Neural cell (in vitro differentiated cells): ENCODE measurements around the gene DNM1L. TPM values are rescaled to one million over a fixed set of nuclear protein-coding genes. Genes with fewer than 3 reads are reported as not detected.

Source experiments
- H2AFZ ChIP-seq: fragments of 200-600, 300-800 bp; sonication (generic), shearing (Covaris generic); 2 replicates; pipeline ENCODE4 v1.6.0; 2014; ENCODE audit warnings: low read depth, mild to moderate bottlenecking, antibody characterized with exemption, low read length, moderate library complexity
- H3F3A ChIP-seq: fragments of 200-600 bp; shearing (Covaris generic); 2 replicates; pipeline ENCODE4 v1.6.1; 2016; ENCODE audit warnings: mild to moderate bottlenecking, moderate library complexity, mixed read lengths, antibody characterized with exemption, low read length; ENCODE audit not compliant: insufficient read depth, poor library complexity, severe bottlenecking
- H3K27ac ChIP-seq: fragments of 200-600, 300-800 bp; sonication (generic), shearing (Covaris generic); 2 replicates; pipeline ENCODE4 v1.5.1; 2014; ENCODE audit warnings: mild to moderate bottlenecking, low read length, moderate library complexity
- H3K27me3 ChIP-seq: fragments of 300-800, 200-600 bp; sonication (generic), shearing (Covaris generic); 2 replicates; pipeline ENCODE4 v1.6.0; 2014; ENCODE audit warnings: mild to moderate bottlenecking, low read depth, low read length, moderate library complexity; ENCODE audit not compliant: insufficient read depth
- H3K36me3 ChIP-seq: fragments of 300-800, 200-600 bp; sonication (generic), shearing (Covaris generic); 2 replicates; pipeline ENCODE4 v1.5.1; 2014; ENCODE audit warnings: mild to moderate bottlenecking, antibody characterized with exemption, low read length, moderate library complexity; ENCODE audit not compliant: insufficient read depth
- H3K4me2 ChIP-seq: fragments of 300-800, 200-600 bp; sonication (generic), shearing (Covaris generic); 2 replicates; pipeline ENCODE4 v1.6.0; 2014; ENCODE audit warnings: mild to moderate bottlenecking, low read length
- H3K4me3 ChIP-seq: fragments of 300-800, 200-600 bp; sonication (generic), shearing (Covaris generic); 2 replicates; pipeline ENCODE4 v1.5.1; 2014; ENCODE audit warnings: mild to moderate bottlenecking, low read length, moderate library complexity
- H3K79me2 ChIP-seq: fragments of 200-600 bp; shearing (Covaris generic); replicated peaks from 2 replicates; pipeline ENCODE4 v1.6.0; 2014; ENCODE audit warnings: mild to moderate bottlenecking, low read length, moderate library complexity; ENCODE audit not compliant: insufficient read depth
- H3K9ac ChIP-seq: fragments of 300-800, 200-600 bp; sonication (generic), shearing (Covaris generic); 2 replicates; pipeline ENCODE4 v1.6.1; 2016; ENCODE audit warnings: mild to moderate bottlenecking, low read length, mixed read lengths
- H3K9me2 ChIP-seq: fragments of 200-600 bp; shearing (Covaris generic); 2 replicates; pipeline ENCODE4 v1.6.1; 2016; ENCODE audit warnings: mild to moderate bottlenecking, low read length, mixed read lengths; ENCODE audit not compliant: insufficient read depth
- H3K9me3 ChIP-seq: fragments of 200-600, 300-800 bp; sonication (generic), shearing (Covaris generic); 2 replicates; pipeline ENCODE4 v1.6.1; 2016; ENCODE audit warnings: mild to moderate bottlenecking, mixed run types, low read length, moderate library complexity, mixed read lengths
- H4K20me1 ChIP-seq: fragments of 200-600 bp; shearing (Covaris generic); 2 replicates; pipeline ENCODE4 v1.6.1; 2016; ENCODE audit warnings: mild to moderate bottlenecking, mixed run types; ENCODE audit not compliant: insufficient read depth
- CTCF ChIP-seq: fragments of 450-650 bp; IDR thresholded peaks from 2 replicates; pipeline ENCODE4 v1.5.1; 2014; ENCODE audit warnings: antibody characterized with exemption, mild to moderate bottlenecking, moderate library complexity; ENCODE audit not compliant: poor library complexity, severe bottlenecking
- EP300 ChIP-seq: fragments of 450-650 bp; conservative IDR thresholded peaks from 2 replicates; pipeline ENCODE4 v1.6.1; 2014; ENCODE audit warnings: antibody characterized with exemption, mild to moderate bottlenecking, moderate library complexity; ENCODE audit not compliant: poor library complexity, severe bottlenecking
- EZH2 ChIP-seq: fragments of 200-600, 300-800 bp; shearing (Covaris generic), sonication (generic); IDR thresholded peaks from 2 replicates; pipeline ENCODE4 v1.6.1; 2014; ENCODE audit warnings: antibody characterized with exemption, low read length, borderline replicate concordance, mild to moderate bottlenecking; ENCODE audit not compliant: insufficient read depth, poor library complexity, severe bottlenecking
- MXI1 ChIP-seq: fragments of 450-650 bp; conservative IDR thresholded peaks from 2 replicates; pipeline ENCODE4 v1.6.1; 2014; ENCODE audit warnings: antibody characterized with exemption, mild to moderate bottlenecking; ENCODE audit not compliant: poor library complexity, severe bottlenecking
- POLR2AphosphoS5 ChIP-seq: IDR thresholded peaks from 2 replicates; pipeline ENCODE4 v1.6.1; 2012
- RAD21 ChIP-seq: fragments of 450-650 bp; conservative IDR thresholded peaks from 2 replicates; pipeline ENCODE4 v1.6.1; 2014; ENCODE audit warnings: antibody characterized with exemption, mild to moderate bottlenecking, moderate library complexity
- REST ChIP-seq: IDR thresholded peaks from 2 replicates; pipeline ENCODE4 v1.6.1; 2012; ENCODE audit warnings: borderline replicate concordance
- SMC3 ChIP-seq: fragments of 450-650 bp; conservative IDR thresholded peaks from 2 replicates; pipeline ENCODE4 v1.6.1; 2014; ENCODE audit warnings: antibody characterized with exemption, mild to moderate bottlenecking, moderate library complexity; ENCODE audit not compliant: poor library complexity
- TAF1 ChIP-seq: IDR thresholded peaks from 2 replicates; pipeline ENCODE4 v1.6.1; 2012; ENCODE audit warnings: low read depth
- polyA plus RNA-seq: library from polyadenylated mRNA; depleted of rRNA; stranded (reverse); fragments of >200 nt; gene quantifications from 2 replicates; pipeline ENCODE4 v1.2.3, GENCODE V29; 2014

DNM1L gene
- polyA plus RNA-seq, 1 donor from 2014 or later = 182 TPM

- no peak overlapping the region for H3K4me3 ChIP-seq
- H3K79me2 ChIP-seq = no peaks in the 10 kb centered on the region
- no peaks in the 10 kb centered on the region for H3K9me3 ChIP-seq
- no peak overlapping the region for H3K4me2 ChIP-seq
- TF ChIP-seq MXI1 (no peak), SMC3 (no peak), POLR2AphosphoS5 (no peak), EP300 (no peak), RAD21 (no peak)
- H2AFZ ChIP-seq = no peak overlapping the region
- H3K36me3 ChIP-seq = no peaks in the 10 kb centered on the region
- H3K27me3 ChIP-seq = no peaks in the 10 kb centered on the region
- H3K27ac ChIP-seq = no peak overlapping the region
- H3F3A ChIP-seq = no peaks in the 10 kb centered on the region
- H3K9ac ChIP-seq = no peak overlapping the region
- H4K20me1 ChIP-seq = no peaks in the 10 kb centered on the region
- H3K9me2 ChIP-seq = no peaks in the 10 kb centered on the region
These were observed 106.5 kb downstream of the DNM1L start for GRCh38 chr12:32785557-32785956.

GRCh38 chr12:32788405-32788804, 109.3 kb downstream of the DNM1L start:
- no peak overlapping the region for H2AFZ ChIP-seq
- H4K20me1 ChIP-seq = no peaks in the 10 kb centered on the region
- no peaks in the 10 kb centered on the region for H3F3A ChIP-seq
- H3K27me3 ChIP-seq = no peaks in the 10 kb centered on the region
- H3K4me3 ChIP-seq = no peak overlapping the region
- H3K36me3 ChIP-seq = no peaks in the 10 kb centered on the region
- no peak overlapping the region for H3K27ac ChIP-seq
- TF ChIP-seq TAF1 (no peak), RAD21 (no peak), REST (no peak), MXI1 (no peak), POLR2AphosphoS5 (no peak), EZH2 (no peak), CTCF (no peak), SMC3 (no peak), EP300 (no peak)
- H3K9ac ChIP-seq = no peak overlapping the region
- no peaks in the 10 kb centered on the region for H3K79me2 ChIP-seq
- H3K9me3 ChIP-seq = no peaks in the 10 kb centered on the region
- no peaks in the 10 kb centered on the region for H3K9me2 ChIP-seq
- H3K4me2 ChIP-seq = no peak overlapping the region

GRCh38 chr12:32789446-32789845, 110.3 kb downstream of the DNM1L start:
- H3K4me2 ChIP-seq = no peak overlapping the region
- H3F3A ChIP-seq = no peaks in the 10 kb centered on the region
- H3K9me3 ChIP-seq = no peaks in the 10 kb centered on the region
- H2AFZ ChIP-seq = no peak overlapping the region
- H3K27ac ChIP-seq = no peak overlapping the region
- no peaks in the 10 kb centered on the region for H3K79me2 ChIP-seq
- no peak overlapping the region for H3K9ac ChIP-seq
- no peaks in the 10 kb centered on the region for H3K27me3 ChIP-seq
- H3K36me3 ChIP-seq = no peaks in the 10 kb centered on the region
- no peak overlapping the region for H3K4me3 ChIP-seq
- H4K20me1 ChIP-seq = no peaks in the 10 kb centered on the region
- TF ChIP-seq REST (no peak), SMC3 (no peak), POLR2AphosphoS5 (no peak), TAF1 (no peak), EP300 (no peak), MXI1 (no peak), RAD21 (no peak), EZH2 (no peak), CTCF (no peak)
- H3K9me2 ChIP-seq = no peaks in the 10 kb centered on the region
